NCI-H345 treated with DMSO at 0.1 percent for 48 hours (cell line): ENCODE results near the gene LYRM1.
"Not testable (repeated sequence)": the region's sequence is repeated elsewhere in the genome, so short reads cannot be mapped to it uniquely, and the experiment has no call there.

Source experiments
- DNase-seq: peaks from one replicate; lab custom pipeline; 2025; ENCODE audit not compliant: unreplicated experiment; lab: John Stamatoyannopoulos, UW

The LYRM1 gene

DNA sequence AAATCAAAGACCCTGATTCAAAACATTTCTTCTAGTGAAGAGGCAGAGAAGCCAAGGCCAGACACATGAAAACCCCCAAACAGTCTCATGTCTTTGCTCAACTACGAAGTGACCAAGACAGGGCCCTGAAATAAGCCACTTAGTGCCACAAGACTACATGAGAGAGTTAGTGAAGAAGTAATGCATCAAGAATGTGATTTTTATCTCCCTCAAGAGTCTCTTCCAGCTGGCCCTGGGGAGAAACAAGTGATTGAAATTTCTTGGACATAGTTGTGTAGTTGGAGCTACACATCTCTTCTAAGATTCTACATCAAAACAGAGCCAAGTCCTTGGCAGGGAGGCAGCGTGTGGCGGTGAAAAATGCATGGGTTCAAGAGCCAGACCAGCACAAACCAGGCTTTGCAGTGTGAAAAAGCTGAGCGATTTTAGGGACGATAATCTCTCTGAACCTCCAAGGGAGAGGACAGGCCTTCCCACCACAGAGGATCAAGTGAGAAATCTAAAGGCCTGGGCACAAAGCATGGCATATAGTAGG is 30.6 kb downstream of the LYRM1 start:
- no peak for DNase-seq

- DNase-seq = no peak
Measured at GRCh38 chr16:20933589-20933988, 33.0 kb downstream of the LYRM1 start.

DNA sequence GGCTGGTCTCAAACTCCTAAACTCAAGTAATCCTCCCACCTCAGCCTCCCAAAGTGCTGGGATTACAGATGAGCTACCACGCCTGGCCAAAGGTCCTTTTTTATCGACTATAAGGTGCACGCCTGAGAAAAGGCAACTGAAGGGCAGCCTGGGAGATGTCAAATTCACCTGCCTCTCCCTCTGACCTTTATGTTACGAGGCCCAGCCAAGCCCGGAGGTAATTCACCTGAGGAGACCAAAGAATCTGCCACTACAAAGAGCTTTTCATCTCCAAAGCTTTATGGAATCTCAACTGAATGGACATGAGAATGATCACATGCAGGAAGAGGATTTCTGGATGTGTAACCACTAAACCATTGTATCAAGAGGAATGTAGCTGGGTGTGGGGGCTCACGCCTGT is 37.2 kb downstream of the LYRM1 start:
- no peak for DNase-seq

- no peak for DNase-seq
Measured at GRCh38 chr16:20938426-20938825, 37.9 kb downstream of the LYRM1 start.

DNA sequence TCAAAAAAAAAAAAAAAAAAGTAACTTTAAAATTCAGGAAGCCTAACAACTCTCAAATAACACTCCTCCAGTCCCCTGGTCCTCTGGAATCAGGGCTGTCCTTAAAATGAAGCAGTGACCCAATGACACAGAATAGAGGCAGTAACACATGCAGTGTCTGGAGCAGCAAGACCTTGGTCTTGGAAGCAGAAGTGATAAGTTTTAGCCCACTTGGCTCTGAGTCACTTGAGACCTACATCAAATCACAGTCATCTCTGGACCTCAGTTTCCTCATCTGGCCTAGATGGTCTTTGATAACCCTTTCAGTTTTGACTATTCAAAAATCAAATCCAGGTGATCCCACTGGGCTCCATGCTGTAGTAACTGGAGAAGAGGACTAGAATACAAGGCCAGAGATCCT is 39.0 kb downstream of the LYRM1 start:
- no peak for DNase-seq

GRCh38 chr16:20940871-20941635 is 40.5 kb downstream of the LYRM1 start:
- no peak for DNase-seq

DNA sequence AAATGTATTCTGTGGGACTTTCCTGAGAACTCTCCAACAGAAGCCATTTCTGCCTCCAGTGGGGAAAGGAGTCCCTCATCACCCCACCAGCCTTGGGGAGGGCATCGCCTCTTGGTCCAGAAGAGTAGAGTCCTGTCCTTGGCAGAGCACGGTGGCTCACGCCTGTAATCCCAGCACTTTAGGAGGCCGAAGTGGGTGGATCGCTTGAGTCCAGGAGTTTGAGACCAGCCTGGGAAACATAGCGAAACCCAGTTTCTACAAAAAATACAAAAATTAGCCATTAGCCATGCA is 41.0 kb downstream of the LYRM1 start:
- DNase-seq = no peak

DNA sequence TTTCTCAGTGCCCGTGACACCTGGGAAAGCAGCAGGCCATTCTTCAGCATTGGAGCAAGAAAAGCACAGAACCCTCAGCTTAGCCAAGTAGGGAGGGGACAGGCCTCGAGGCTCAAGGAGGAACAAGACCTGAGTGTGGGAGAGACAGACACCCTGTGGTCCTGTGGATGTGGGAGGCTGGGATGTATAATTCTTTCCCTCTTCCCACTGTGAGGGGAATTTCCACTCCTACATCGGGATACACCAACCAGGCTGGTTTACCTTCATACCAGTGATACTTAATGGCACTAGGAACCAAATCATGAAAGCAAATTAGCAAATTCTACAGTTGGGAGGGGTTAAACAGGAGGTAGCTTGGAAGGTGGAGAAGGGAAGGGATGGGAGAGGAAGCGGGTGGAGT is 41.7 kb downstream of the LYRM1 start:
- no peak for DNase-seq

- DNase-seq = no peak
Measured at GRCh38 chr16:20944861-20945574, 44.4 kb downstream of the LYRM1 start.

DNA sequence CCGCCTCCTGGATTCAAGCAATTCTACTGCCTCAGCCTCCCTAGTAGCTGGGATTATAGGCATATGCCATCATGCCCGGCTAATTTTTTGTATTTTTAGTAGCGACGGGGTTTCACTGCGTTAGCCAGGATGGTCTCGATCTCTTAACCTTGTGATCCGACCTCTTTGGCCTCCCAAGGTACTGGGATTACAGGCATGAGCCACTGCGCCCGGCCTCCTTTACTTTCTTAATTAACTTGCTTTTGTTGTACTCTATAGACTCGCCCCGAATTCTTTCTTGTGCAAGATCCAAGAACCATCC is 45.0 kb downstream of the LYRM1 start:
- not testable (repeated sequence) for DNase-seq

DNA sequence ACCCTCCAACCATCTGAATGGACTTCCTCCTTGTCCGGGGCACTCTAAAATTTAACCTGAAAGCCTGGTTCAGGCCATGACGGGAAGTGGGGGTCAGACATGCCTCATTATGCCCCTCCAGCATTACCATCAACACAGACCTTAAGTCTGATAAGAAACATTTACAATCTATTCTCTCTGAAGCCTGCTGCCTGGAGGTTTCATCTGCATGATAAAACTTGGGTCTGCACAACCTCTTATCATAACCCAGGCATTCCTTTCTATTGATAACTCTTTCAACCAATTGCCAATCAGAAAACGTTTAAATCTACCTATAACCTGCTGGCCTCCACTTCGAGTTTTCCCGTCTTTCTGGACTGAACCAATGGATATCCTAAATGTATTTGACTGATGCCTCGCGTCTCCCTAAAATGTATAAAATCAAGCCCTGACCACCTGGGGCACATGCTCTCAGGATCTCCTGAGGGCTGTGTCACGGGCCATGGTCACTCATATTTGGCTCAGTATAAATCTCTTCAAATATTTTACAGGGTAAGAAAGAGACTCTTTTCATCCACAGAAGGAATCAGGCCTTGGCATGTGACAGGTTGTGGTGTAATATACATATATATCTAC is 45.6 kb downstream of the LYRM1 start:
- DNase-seq = no peak

DNA sequence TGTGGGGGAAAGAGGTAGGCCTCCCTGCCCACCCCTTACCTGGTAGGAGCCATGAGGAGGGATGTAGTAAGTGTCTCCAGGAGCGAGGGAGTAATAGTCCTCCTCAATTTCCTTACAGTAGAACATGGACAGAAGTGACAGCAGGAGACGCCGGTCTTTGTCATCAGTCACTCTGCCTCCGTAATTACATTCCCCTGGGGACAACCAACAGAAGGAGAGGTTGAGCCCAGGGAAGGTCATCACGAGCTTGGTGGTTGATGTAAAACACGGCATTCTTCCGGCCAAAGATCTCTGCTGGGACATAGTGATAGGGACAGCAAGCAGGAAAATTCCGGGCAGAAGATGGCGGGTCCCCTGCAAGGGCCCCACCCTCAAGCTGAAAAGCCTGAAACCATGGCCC is 47.9 kb downstream of the LYRM1 start:
- no peak for DNase-seq

GRCh38 chr16:20949660-20950059 is 49.1 kb downstream of the LYRM1 start:
- DNase-seq = no peak

DNA sequence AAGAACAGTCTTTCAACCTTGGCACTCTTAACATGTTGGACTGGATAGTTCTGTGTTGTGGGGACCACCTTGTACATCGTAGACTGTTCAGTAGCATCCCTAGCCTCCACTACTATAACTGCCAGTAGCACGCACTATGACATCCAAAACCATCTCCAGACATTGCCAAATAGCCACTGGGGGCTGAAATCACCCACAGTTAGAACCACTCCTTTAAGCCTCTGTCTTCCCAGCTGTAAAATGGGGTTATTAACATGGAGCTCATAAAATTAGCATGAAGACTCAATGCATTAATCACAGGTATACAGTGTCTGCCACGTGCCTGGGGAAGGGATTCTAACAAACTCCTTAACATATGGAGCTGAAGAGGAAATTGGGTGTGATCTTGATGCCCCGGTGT is 49.7 kb downstream of the LYRM1 start:
- no peak for DNase-seq

GRCh38 chr16:20952139-20952920 is 51.8 kb downstream of the LYRM1 start:
- DNase-seq = no peak

- no peak for DNase-seq
Measured at GRCh38 chr16:20954574-20954973, 54.0 kb downstream of the LYRM1 start.

DNA sequence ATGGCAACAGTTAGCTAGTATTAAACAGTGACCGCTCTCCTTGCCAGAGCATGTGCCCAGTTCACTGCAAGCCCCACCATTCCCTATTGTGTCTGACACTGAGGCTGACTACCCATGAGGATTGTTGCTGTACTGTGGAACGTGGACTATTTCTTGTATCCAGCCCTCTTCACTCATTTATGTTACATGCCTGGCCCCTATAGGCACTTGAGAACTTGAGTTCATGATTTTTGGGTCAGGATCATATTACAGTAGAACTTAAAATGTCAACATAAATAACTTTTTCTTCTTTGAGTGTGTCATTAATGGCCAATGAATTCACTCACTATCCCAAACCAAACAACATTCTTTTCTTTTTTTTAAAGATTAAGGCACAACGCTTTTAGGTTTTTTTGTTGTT is 55.7 kb downstream of the LYRM1 start:
- DNase-seq = no peak

DNA sequence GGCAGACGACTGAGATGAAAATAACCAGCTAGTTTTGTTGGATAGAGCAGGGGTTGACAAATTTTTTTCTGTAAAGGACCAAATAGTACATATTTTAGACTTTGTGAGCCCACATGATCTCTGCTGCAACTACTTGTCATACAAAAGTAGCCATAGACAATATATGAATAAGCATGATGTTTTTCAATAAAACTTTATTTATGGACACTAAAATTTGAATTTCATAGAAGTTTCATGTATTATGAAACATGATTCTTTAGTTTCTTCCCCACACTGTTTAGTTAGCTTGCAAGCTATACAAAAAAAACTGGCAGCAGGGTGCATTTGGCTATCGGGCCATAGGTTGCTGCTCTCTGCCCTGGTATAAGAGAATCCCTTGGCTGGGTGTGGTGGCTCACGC is 56.6 kb downstream of the LYRM1 start:
- DNase-seq = no peak

- no peak for DNase-seq
Measured at GRCh38 chr16:20960899-20961298, 60.3 kb downstream of the LYRM1 start.

- no peak for DNase-seq
Measured at GRCh38 chr16:20968765-20969164, 68.2 kb downstream of the LYRM1 start.

DNA sequence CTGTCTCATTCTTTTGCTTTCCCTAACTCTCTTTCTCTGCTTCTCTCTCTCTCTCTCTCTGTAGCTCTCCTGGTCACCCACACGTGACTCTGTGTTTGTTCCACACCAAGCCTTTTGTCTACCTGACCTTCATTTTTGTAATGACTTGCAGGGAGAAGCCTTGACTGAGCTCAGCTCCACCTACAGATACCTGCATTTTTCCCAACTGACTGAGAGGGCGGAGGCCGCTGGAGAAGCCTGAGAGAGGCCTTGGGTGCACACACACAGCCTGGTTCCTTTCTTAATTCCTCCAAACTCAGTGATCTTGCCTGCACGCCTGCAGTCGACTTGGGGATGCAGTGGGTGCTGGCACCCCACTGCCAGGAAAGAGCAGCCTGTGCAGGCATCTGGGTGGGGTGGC is 68.8 kb downstream of the LYRM1 start:
- no peak for DNase-seq

GRCh38 chr16:20971401-20971800 is 70.8 kb downstream of the LYRM1 start:
- DNase-seq = no peak
